DND-41 (cell line): ENCODE results near the gene TAOK1.

Experiments used
- ATAC-seq: fragments of 200-7000 bp; cut with Tn5 transposase; 3 replicates; pipeline ENCODE4 v1.9.1; 2021; ENCODE audit warnings: low read depth; ENCODE audit not compliant: insufficient read depth
- DNase-seq: peaks from one replicate; pipeline ENCODE4 v3.0.0-alpha.2; 2020
- H2AFZ ChIP-seq: 2 replicates; pipeline ENCODE4 v1.6.0; 2012; ENCODE audit warnings: low read depth, low read length
- H3K27ac ChIP-seq: 2 replicates; pipeline ENCODE4 v1.5.1; 2012; ENCODE audit warnings: low read length, inconsistent platforms
- H3K27me3 ChIP-seq: fragments of 200-600 bp; sonication (generic); 2 replicates; pipeline ENCODE4 v1.6.0; 2012; ENCODE audit warnings: low read length, mild to moderate bottlenecking, inconsistent platforms; ENCODE audit not compliant: insufficient read depth, poor library complexity
- H3K36me3 ChIP-seq: 2 replicates; pipeline ENCODE4 v1.5.1; 2012; ENCODE audit warnings: low read length, inconsistent platforms; ENCODE audit not compliant: insufficient read depth
- H3K4me1 ChIP-seq: 2 replicates; pipeline ENCODE4 v1.5.1; 2012; ENCODE audit warnings: mild to moderate bottlenecking, low read length; ENCODE audit not compliant: insufficient read depth
- H3K4me2 ChIP-seq: 2 replicates; pipeline ENCODE4 v1.6.0; 2012; ENCODE audit warnings: mild to moderate bottlenecking, moderate library complexity, low read length, inconsistent platforms; ENCODE audit not compliant: insufficient read depth
- H3K4me3 ChIP-seq, 2 experiments: fragments of 200-600 bp in 1 of 2; shearing (Covaris generic) in 1 of 2; 2 replicates each; pipeline ENCODE4 v1.5.1; 2012 to 2016; ENCODE audit warnings: inconsistent platforms in 2 of 2, low read length in 2 of 2, mild to moderate bottlenecking in 2 of 2, low read depth in 1 of 2, moderate library complexity in 1 of 2
- H3K79me2 ChIP-seq: 2 replicates; pipeline ENCODE4 v1.6.0; 2012; ENCODE audit warnings: low read length, inconsistent platforms; ENCODE audit not compliant: insufficient read depth
- H3K9ac ChIP-seq: 2 replicates; pipeline ENCODE4 v1.6.0; 2012; ENCODE audit warnings: low read depth, mild to moderate bottlenecking, inconsistent platforms, low read length, moderate library complexity
- H3K9me3 ChIP-seq: 2 replicates; pipeline ENCODE4 v1.5.1; 2012; ENCODE audit warnings: low read length, moderate library complexity, mild to moderate bottlenecking, inconsistent platforms; ENCODE audit not compliant: insufficient read depth, severe bottlenecking
- H4K20me1 ChIP-seq: 2 replicates; pipeline ENCODE4 v1.6.0; 2012; ENCODE audit warnings: low read length; ENCODE audit not compliant: insufficient read depth
- EZH2 ChIP-seq: IDR thresholded peaks from 3 replicates; pipeline ENCODE4 v1.6.1; 2012; ENCODE audit warnings: borderline replicate concordance, low read depth, mild to moderate bottlenecking, moderate library complexity, low read length, inconsistent platforms; ENCODE audit not compliant: severe bottlenecking
- TF ChIP-seq, protein P1 (sequence below): IDR thresholded peaks from 2 replicates; pipeline ENCODE4 v1.5.1; 2012; ENCODE audit warnings: borderline replicate concordance, low read length, moderate library complexity, mild to moderate bottlenecking; ENCODE audit not compliant: poor library complexity, severe bottlenecking; ENCODE audit errors: extremely low read depth

Gene TAOK1

DNA sequence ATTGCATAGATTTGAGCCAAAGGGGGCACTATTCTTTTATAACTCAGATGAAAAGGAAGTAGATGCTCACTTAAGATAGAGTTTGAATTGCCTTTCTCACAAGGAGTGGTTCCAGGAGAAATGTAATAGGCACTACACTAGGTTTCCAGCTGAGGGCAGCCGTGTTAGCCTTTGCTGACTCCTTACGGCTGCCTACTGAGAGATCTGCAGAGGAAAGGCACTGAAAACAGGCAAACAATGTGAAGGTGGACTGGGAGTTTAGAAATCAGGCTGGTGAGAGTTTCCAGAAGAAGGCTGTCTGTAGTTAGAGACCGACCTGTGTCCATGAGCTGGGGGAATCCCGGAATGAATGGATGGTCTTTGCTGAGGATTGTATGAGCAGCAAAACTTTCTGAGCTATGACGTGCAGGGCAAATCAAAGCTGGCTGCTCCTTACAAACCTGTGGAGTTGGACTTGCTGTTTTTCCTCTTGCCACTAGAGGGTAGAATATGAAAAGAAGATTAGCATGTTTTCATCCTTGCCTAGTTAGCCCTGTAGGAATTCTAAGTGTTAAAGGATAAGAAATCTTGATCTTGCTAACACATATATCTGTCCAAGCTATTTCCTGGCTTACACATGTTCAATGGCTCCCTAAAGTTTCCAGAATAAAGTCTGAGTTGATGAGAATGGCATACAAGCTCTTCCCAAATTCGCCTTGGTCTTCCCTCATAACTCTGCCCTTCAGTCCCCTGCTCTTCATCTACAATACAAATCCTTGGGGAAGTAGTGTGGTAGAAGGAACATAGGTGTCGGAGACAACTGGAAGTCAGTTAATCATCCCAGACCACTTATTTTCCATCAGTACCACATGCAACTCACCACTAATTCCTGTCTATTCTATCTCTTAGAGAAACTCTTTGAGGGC lies 20.1 kb upstream of the TAOK1 start:
- no peaks in the 10 kb centered on the region for H3K79me2 ChIP-seq

DNA sequence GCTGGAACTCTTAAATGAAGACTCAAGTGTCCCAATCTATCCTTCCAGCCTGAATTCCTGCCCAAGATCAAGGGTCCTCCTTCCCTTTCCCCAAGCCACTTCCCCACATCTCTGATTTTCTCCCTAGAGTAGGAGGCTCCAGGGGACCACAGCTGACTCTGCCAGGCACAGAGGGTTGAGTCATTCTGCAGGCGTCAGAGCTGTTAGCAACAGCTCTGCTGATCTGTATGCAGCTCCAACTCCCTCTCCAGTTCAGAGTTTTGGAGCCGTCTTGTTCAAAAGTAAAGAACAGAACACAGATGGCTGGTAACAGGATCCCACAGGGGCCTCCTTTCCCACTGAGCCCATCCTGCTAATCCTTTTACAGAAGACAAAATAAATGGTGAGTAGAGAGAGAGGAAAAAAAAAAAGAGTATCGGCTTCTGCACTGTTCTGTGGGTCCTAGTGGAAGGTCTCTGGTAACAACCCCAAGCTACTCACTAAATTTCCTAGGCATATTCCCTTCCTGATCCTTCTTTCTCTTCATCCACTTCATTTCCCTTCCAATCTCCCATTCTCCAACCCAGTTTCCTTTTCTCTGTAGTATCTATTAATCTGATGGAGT lies 13.4 kb upstream of the TAOK1 start:
- no peak overlapping the region for H2AFZ ChIP-seq
- DNase-seq = no peak
- H3K9ac ChIP-seq = no peak overlapping the region
- ATAC-seq = no peak
- no peaks in the 10 kb centered on the region for H3K27me3 ChIP-seq
- H3K4me1 ChIP-seq = no peaks in the 10 kb centered on the region
- H3K4me3 ChIP-seq = no peak overlapping the region
- TF ChIP-seq, protein P1, sequence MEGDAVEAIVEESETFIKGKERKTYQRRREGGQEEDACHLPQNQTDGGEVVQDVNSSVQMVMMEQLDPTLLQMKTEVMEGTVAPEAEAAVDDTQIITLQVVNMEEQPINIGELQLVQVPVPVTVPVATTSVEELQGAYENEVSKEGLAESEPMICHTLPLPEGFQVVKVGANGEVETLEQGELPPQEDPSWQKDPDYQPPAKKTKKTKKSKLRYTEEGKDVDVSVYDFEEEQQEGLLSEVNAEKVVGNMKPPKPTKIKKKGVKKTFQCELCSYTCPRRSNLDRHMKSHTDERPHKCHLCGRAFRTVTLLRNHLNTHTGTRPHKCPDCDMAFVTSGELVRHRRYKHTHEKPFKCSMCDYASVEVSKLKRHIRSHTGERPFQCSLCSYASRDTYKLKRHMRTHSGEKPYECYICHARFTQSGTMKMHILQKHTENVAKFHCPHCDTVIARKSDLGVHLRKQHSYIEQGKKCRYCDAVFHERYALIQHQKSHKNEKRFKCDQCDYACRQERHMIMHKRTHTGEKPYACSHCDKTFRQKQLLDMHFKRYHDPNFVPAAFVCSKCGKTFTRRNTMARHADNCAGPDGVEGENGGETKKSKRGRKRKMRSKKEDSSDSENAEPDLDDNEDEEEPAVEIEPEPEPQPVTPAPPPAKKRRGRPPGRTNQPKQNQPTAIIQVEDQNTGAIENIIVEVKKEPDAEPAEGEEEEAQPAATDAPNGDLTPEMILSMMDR = no peak
- no peak for TF ChIP-seq EZH2
- H3K4me2 ChIP-seq = no peak overlapping the region
- H3K36me3 ChIP-seq = no peaks in the 10 kb centered on the region
- no peaks in the 10 kb centered on the region for H4K20me1 ChIP-seq
- H3K27ac ChIP-seq = no peak overlapping the region
- H3K79me2 ChIP-seq = no peaks in the 10 kb centered on the region
- no peaks in the 10 kb centered on the region for H3K9me3 ChIP-seq

More for the DNA sequence above, 20.1 kb upstream of the TAOK1 start:
- Histone ChIP-seq H3K4me3 (no peak overlapping the region), H3K9me3 (no peaks in the 10 kb centered on the region), H3K27me3 (no peaks in the 10 kb centered on the region), H3K9ac (no peak overlapping the region), H3K4me2 (no peak overlapping the region), H2AFZ (peak overlapping the region; percentile 1; the same call in 1 of the 2 replicates), H4K20me1 (no peaks in the 10 kb centered on the region), H3K27ac (no peak overlapping the region), H3K36me3 (no peaks in the 10 kb centered on the region), H3K4me1 (no peaks in the 10 kb centered on the region)
- TF ChIP-seq, protein P1 = peak; percentile 86
- no peak for TF ChIP-seq EZH2
- ATAC-seq = peak; percentile 85
- DNase-seq = peak; percentile 27

DNA sequence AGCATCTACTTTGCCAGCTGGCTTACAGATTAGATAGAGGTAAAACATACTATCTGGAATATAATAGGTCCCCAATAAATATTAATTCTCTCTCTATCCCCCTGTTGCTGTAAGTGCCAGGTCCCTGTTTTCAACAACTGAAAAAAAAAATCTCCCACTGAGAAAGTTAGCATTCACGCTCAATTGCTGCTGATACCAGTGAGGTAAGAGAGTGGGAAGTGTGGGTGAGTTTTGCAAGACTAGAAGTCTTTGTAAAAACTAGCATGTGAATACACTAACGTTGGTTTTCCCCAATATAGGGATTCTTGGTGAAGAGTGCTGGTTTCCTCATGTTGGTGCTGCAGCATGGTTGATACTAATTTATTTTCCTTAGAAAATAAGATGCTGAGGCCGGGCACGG lies 11.7 kb upstream of the TAOK1 start:
- Histone ChIP-seq H3K27me3 (no peaks in the 10 kb centered on the region), H2AFZ (no peak overlapping the region), H3K4me2 (no peak overlapping the region), H3K9ac (no peak overlapping the region), H3K36me3 (no peaks in the 10 kb centered on the region), H3K27ac (no peak overlapping the region), H3K79me2 (no peaks in the 10 kb centered on the region), H3K9me3 (no peaks in the 10 kb centered on the region), H4K20me1 (no peaks in the 10 kb centered on the region), H3K4me1 (no peaks in the 10 kb centered on the region), H3K4me3 (no peak overlapping the region)
- no peak for TF ChIP-seq EZH2
- DNase-seq = no peak
- ATAC-seq = no peak
